KOPT-K1 (cell line): ENCODE results near the gene SENP6.
"Not testable (repeated sequence)": the region's sequence is repeated elsewhere in the genome, so short reads cannot be mapped to it uniquely, and the experiment has no call there.

Experiments
- H3K27ac ChIP-seq: fragments of 200-600 bp; sonication (generic); 2 replicates; pipeline ENCODE4 v1.5.1; 2016; ENCODE audit warnings: antibody characterized with exemption, mild to moderate bottlenecking, low read depth, low read length; ENCODE audit not compliant: poor library complexity, severe bottlenecking
- H3K36me3 ChIP-seq: fragments of 200-600 bp; sonication (generic); 2 replicates; pipeline ENCODE4 v1.5.1; 2017; ENCODE audit warnings: antibody characterized with exemption, mild to moderate bottlenecking, low read length, moderate library complexity; ENCODE audit not compliant: insufficient read depth
- H3K9me3 ChIP-seq: fragments of 200-600 bp; sonication (generic); 2 replicates; pipeline ENCODE4 v1.5.1; 2017; ENCODE audit warnings: antibody characterized with exemption, low read length, mild to moderate bottlenecking; ENCODE audit not compliant: insufficient read depth, poor library complexity, severe bottlenecking

Gene SENP6, protein sequence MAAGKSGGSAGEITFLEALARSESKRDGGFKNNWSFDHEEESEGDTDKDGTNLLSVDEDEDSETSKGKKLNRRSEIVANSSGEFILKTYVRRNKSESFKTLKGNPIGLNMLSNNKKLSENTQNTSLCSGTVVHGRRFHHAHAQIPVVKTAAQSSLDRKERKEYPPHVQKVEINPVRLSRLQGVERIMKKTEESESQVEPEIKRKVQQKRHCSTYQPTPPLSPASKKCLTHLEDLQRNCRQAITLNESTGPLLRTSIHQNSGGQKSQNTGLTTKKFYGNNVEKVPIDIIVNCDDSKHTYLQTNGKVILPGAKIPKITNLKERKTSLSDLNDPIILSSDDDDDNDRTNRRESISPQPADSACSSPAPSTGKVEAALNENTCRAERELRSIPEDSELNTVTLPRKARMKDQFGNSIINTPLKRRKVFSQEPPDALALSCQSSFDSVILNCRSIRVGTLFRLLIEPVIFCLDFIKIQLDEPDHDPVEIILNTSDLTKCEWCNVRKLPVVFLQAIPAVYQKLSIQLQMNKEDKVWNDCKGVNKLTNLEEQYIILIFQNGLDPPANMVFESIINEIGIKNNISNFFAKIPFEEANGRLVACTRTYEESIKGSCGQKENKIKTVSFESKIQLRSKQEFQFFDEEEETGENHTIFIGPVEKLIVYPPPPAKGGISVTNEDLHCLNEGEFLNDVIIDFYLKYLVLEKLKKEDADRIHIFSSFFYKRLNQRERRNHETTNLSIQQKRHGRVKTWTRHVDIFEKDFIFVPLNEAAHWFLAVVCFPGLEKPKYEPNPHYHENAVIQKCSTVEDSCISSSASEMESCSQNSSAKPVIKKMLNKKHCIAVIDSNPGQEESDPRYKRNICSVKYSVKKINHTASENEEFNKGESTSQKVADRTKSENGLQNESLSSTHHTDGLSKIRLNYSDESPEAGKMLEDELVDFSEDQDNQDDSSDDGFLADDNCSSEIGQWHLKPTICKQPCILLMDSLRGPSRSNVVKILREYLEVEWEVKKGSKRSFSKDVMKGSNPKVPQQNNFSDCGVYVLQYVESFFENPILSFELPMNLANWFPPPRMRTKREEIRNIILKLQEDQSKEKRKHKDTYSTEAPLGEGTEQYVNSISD

DNA sequence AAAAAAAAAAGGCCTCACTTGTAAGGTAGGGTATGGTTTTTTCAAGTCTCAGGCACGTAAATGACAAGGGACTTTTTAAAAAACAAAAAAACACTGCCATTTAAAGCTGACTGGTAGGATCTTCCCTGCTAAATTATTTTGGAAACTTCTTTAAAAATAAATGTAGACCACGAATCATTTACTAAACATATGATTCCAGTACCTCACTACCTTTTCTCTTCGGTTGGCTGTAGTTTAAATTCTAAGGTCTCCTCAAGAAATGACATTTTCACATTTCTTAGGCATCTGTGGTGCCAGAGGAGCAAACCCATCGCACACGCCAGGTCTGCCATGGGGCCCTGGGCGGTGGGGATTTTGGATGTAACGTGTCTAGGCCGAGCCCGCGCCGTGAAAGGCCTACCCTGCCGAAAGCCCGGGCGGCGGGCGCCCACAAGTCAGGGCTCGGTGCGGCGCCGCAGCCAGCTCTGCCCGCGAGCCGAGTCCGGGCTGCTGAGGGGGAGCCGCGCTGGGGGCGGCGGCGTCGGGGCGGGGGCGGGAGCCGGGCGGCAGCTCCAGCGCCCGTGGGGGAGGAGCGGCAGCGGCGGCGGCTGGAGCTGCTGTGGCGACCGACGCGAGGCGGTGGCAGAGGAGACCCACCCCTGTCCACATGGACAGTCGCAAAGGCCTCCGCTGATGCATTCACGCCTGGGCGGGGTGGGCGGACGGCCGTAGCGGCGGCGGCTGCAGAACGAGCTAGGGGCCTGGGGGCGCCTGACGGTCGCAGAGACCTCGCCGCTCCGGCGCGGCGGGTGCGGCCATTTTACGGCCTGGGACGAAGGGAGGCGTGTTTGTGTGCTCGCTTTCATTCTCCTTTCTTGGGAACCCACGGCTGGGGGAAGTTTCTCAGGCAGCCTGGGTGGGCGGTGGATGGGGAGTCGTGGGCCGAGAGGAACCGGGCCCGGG lies at the start of gene SENP6:
Gene SENP6, plus strand, starts transcription at position 577 of the 942 bp plus-strand sequence. CDS start 645 bp downstream, outside the sequence.
- Histone ChIP-seq H3K27ac (peak within 1 kb of the TSS; percentile 98), H3K9me3 (no peaks in the 10 kb centered on the region), H3K36me3 (no peaks in the 10 kb centered on the region; the same call in 1 of the 2 replicates)

DNA sequence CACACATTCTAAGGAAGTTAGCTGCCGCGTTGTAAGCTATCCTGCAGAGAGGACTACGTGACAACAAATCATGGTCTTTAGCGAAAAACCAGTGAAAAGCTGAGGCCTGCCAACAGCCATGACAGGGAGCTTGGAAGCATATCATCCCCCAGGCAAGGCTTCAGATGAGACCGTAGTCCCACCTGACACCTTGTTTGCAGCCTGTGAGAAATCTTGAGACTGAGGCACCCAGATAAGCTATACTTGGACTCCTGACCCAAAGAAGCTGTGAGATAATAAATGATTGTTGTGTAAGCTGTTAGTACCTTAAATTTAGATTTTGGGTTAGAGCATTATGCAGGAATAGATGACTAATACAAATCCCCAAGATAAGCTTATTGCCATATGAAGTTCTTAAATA lies 45.4 kb upstream of the SENP6 start:
- Histone ChIP-seq H3K9me3 (no peaks in the 10 kb centered on the region), H3K27ac (no peak overlapping the region), H3K36me3 (no peaks in the 10 kb centered on the region)

DNA sequence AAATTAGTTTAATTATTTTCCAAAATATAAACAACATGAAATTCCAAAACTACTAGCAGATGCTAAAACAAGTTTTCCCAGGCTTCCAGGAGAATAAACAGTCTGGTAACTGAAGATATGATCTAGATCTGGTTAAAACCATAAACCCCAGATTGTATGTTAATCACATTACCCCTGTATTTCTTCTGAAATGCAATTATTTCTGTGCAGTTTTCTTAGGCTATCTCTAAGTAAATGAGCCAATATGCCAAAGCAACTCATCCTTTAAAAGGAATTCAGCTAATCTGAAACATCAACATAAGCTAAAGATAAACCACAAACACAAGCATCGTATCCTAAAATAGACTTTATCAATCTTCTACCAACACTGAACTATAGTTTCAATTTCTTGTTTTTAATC lies 44.6 kb upstream of the SENP6 start:
- H3K9me3 ChIP-seq, result no peaks in the 10 kb centered on the region
- no peaks in the 10 kb centered on the region for H3K36me3 ChIP-seq
- H3K27ac ChIP-seq, result no peak overlapping the region

DNA sequence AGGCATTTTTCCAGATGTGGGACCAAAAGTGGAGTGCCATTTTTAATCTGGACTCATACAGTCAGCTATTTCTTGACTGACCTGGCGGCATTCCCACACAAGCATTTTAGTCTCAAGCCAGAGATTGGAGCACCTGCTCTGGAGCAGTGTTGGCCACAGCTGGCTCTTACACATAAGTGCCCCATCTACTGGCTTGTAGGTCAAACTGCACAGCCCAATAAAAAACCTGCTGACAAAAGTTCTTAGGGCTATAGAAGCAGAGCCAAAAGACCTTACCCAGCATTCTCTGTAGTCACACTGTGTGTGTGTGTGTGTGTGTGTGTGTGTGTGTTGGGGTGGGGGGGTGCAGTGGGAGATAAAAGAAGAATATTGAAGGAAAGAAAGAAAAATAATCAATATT lies 38.6 kb upstream of the SENP6 start:
- Histone ChIP-seq H3K9me3 (peaks cover 25% of the 10 kb centered on the region), H3K27ac (no peak overlapping the region), H3K36me3 (no peaks in the 10 kb centered on the region)

DNA sequence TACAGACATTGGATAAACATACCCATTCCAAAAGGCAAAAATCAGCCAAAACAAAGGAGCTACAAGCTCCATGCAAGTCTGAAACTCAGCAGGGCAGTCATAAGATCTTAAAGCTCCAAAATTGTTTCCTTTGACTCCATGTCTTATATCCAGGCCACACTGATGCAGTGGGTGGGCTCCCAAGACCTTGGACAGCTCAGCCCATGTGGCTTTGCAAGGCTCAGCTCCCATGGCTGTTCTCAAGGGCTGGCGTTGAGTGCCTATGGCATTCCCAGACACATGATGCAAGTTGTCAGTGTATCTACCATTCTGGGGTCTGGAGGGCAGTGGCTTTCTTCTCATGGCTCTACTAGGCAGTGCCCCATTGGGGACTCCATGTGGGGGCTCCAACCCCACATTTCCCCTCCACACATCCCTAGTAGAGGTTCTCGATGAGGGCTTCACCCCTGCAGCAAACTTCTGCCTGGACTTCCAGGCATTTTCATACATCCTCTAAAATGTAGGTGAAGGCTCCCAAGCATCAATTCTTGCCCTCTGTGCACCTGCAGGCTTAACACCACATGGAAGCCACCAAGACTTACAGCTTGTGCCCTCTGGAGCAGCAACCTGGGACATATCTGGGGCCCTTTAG lies 35.4 kb upstream of the SENP6 start:
- H3K27ac ChIP-seq, result no peak overlapping the region
- H3K36me3 ChIP-seq, result no peaks in the 10 kb centered on the region
- H3K9me3 ChIP-seq, result peaks cover 30% of the 10 kb centered on the region

DNA sequence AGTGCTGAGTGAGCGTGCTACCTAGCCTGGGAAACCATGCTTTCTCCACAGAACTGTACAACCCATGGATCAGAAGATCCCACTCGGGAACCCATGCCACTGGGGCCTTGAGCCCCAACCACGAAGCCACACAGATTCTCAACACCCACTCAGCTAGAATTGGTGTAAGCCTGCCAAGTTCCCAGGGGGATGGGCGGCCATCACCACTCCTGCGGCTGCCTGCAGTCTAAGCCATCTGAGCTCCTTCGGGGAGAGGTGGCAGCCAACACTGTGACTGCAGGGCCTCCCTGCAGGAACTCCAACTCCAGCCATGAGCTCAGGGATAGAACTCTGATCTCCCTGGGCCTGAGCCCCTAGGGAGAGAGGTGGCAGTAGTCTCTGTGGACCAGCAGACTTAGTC lies 33.6 kb upstream of the SENP6 start:
- Histone ChIP-seq H3K36me3 (no peaks in the 10 kb centered on the region), H3K9me3 (peaks cover 30% of the 10 kb centered on the region), H3K27ac (no peak overlapping the region)

DNA sequence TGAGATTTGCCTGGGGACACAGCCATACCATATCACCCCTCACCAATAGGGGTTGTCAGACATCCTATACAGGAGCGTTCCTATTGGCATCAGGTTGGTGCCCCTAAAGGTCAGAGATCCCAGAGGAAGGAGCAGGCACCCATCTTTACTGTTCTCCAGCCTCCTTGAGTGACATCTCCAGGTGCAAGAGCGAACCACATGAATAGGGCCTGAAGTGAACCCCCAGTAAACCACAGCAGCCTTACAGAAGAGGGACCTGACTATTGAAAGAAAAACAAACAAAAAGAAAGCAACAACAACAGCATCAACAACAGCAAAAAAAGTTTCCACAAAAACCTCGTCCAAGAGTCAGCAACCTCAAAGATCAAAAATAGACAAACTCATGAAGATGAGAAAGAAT lies 32.7 kb upstream of the SENP6 start:
- Histone ChIP-seq H3K27ac (no peak overlapping the region), H3K36me3 (no peaks in the 10 kb centered on the region), H3K9me3 (peaks cover 30% of the 10 kb centered on the region)

DNA sequence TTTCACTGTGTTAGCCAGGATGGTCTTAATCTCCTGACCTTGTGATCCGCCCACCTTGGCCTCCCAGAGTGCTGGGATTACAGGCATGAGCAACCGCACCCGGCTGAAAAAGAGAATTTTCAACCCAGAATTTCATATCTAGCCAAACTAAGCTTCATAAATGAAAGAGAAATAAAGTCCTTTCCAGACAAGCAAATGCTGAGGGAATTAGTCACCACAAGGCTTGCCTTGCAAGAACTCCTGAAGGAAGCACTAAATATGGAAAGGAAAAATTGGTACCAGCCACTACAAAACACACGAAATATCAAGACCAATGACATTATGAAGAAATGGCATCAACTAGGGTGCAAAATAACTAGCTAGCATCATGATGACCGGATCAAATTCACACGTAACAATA lies 31.0 kb upstream of the SENP6 start:
- H3K36me3 ChIP-seq, H3K27ac ChIP-seq: not testable (repeated sequence)
- H3K9me3 ChIP-seq, result peaks cover 28% of the 10 kb centered on the region

DNA sequence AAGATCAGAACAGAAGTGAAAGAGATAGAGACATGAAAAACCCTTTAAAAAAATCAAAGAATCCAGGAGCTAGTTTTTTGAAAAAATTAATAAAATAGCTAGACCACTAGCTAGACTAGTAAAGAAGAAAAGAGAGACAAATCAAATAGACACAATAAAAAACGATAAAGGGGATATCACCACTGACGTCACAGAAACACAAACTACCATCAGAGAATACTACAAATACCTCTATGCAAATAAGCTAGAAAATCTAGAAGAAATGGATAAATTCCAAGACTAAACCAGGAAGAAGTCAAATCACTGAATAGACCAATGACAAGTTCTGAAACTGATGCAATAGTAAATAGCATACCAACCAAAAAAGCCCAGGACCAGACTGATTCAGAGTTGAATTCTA lies 29.6 kb upstream of the SENP6 start:
- H3K36me3 ChIP-seq, result no peaks in the 10 kb centered on the region
- H3K9me3 ChIP-seq, result peaks cover 14% of the 10 kb centered on the region

DNA sequence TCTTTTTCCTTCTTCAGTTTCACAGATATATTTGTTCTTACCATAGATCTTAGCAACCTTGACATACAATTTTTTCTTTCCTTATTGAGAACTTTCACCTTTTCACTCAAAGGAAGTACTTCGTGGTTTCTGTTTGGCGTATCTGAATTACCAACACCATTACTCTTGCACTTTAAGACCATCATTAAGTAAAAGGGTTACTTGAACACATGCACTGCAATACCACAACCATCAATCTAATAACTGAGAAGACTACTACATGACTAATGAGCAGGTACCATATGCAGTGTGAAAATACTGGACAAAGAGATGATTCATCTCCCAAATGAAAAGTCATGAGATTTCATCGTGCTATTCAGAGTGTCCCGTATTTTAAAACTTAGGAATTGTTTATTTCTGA lies 21.7 kb upstream of the SENP6 start:
- Histone ChIP-seq H3K27ac (no peak overlapping the region), H3K36me3 (no peaks in the 10 kb centered on the region), H3K9me3 (no peaks in the 10 kb centered on the region)

More for the DNA sequence above, 29.6 kb upstream of the SENP6 start:
- no peak overlapping the region for H3K27ac ChIP-seq

DNA sequence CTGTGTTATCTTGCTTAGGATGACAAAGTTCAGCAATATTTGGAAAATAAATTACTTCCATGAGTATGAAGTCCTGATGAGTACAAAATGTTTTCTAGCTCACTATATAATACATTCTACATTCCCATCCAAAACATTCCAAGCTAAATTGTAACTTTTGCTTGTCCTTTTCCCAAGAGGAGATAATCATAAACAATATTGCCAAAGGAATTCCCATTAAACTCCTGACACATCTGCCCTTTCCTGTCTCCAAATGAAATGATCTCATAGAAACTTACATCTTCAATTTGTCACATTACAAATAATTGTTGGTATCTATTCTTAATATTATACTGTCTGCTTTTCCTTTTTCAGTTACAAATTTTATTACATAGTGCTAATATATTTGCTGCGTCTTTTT lies 20.4 kb upstream of the SENP6 start:
- Histone ChIP-seq H3K36me3 (no peaks in the 10 kb centered on the region), H3K27ac (no peak overlapping the region), H3K9me3 (no peaks in the 10 kb centered on the region)

DNA sequence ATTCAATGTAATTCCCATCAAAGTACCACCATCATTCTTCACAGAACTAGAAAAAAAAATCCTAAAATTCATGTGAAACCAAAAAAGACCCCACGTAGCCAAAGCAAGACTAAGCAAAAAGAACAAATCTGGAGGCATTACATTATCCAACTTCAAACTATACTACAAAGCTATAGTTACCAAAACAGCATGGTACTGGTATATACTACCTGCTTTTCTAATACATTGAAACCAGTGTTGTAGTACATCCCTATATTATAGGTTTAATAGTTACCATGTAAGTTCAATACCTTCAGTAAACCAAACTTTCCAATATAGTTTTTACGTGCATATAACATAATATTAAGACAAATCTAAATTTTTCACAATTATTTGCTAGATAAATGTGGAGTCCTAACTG lies 17.1 kb upstream of the SENP6 start:
- H3K27ac ChIP-seq, result not testable (repeated sequence)

DNA sequence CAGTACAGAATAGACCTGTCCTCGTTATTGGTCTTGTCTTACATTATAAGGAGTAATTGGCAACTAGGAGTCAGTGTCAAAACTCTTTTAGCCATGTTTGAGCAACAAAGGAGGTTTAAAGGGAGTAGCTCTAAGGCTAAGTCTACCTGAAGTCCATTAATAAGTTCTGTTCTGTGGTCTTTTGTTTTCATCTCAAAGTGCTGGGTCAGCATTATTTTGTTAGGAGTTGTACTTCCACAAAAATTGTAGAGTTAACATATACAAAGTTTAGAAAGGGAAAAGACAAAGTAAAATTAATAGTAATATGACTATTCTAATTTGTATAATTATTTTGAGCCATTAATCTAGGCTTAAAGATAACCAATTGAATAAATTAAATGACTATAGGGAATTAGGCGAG lies 12.7 kb upstream of the SENP6 start:
- Histone ChIP-seq H3K9me3 (no peaks in the 10 kb centered on the region), H3K36me3 (no peaks in the 10 kb centered on the region), H3K27ac (no peak overlapping the region)

More for the DNA sequence above, 17.1 kb upstream of the SENP6 start:
- not testable (repeated sequence) for H3K36me3 ChIP-seq, H3K9me3 ChIP-seq

DNA sequence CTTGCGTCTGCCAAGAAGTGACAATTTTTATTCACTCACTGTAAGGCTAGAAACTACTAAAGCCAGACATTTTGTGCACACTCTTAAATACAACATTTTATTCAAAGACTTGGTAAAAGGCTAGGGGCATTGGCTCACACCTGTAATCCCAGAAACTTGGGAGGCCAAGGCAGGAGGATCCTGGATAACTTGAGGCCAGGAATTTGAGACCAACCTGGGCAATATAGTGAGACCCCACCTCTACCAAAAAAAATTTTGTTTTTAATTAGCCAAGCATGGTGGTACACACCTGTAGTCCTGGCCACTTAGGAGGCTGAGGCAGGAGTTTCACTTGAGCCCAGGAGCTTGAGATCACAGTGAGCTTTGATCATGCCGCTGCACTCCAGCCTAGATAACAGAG lies 11.3 kb upstream of the SENP6 start:
- no peak overlapping the region for H3K27ac ChIP-seq
- no peaks in the 10 kb centered on the region for H3K9me3 ChIP-seq
- no peaks in the 10 kb centered on the region for H3K36me3 ChIP-seq
